ENCODE results near the gene CYP2C8.
"Not testable (repeated sequence)": the region's sequence is repeated elsewhere in the genome, so short reads cannot be mapped to it uniquely, and the experiment has no call there.

CYP2C8 gene

DNA sequence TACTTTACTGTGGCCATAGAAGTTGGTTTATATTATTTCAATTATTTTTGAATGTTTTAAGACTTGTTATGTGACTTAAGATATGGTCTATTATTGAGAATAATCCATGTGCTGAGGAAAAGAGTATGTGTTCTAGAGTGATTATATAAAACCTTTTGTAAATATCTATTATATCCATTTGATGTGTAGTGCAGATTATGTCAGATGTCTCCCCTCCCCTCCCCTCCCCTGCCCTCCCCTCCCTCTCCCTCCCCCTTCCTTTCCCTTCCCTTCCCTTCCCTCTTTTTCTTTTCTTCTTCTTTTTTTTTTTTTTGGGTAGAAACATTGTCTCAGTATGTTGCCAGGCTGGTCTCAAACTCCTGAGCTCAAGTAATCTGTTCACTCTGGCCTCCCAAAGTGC lies 8.3 kb upstream of the CYP2C8 start:
- H3K18ac ChIP-seq (ENCODE audit: low read length): no peak overlapping the region
- no peak overlapping the region for H3K4ac ChIP-seq (ENCODE audit: low read depth, low read length)
- no peak overlapping the region for H4K5ac ChIP-seq (ENCODE audit: low read length)
- no peak overlapping the region for H3K23ac ChIP-seq (ENCODE audit: low read length)
- no peak overlapping the region for H3K9ac ChIP-seq (ENCODE audit: low read length)
- H2BK15ac ChIP-seq (replicated peaks; ENCODE audit: low read depth): no peak overlapping the region
- no peaks in the 10 kb centered on the region for H3K79me1 ChIP-seq (ENCODE audit: low read length)
- no peaks in the 10 kb centered on the region for H3K4me1 ChIP-seq (ENCODE audit: control insufficient read depth, low read depth, low read length)
- no peak overlapping the region for H2BK5ac ChIP-seq (ENCODE audit: low read length)
- H3K4me2 ChIP-seq (ENCODE audit: low read length): no peak overlapping the region
- no peak overlapping the region for H3K4me3 ChIP-seq (ENCODE audit: low read length)
- no peak overlapping the region for H3K56ac ChIP-seq (ENCODE audit: low read length)
- no peaks in the 10 kb centered on the region for H3K36me3 ChIP-seq (ENCODE audit: control insufficient read depth, insufficient read depth, low read length)
- H4K8ac ChIP-seq (ENCODE audit: low read depth, low read length): no peak overlapping the region
- no peak for DNase-seq
- H3K27me3 ChIP-seq (ENCODE audit: insufficient read depth, low read length, poor library complexity): no peaks in the 10 kb centered on the region
- H3K79me2 ChIP-seq (ENCODE audit: control insufficient read depth, insufficient read depth, low read length): no peaks in the 10 kb centered on the region
- no peak overlapping the region for H3K27ac ChIP-seq (ENCODE audit: low read depth, low read length)
- H2BK120ac ChIP-seq (ENCODE audit: low read depth, low read length): no peak overlapping the region
- H2AK5ac ChIP-seq (ENCODE audit: low read length): no peak overlapping the region

DNA sequence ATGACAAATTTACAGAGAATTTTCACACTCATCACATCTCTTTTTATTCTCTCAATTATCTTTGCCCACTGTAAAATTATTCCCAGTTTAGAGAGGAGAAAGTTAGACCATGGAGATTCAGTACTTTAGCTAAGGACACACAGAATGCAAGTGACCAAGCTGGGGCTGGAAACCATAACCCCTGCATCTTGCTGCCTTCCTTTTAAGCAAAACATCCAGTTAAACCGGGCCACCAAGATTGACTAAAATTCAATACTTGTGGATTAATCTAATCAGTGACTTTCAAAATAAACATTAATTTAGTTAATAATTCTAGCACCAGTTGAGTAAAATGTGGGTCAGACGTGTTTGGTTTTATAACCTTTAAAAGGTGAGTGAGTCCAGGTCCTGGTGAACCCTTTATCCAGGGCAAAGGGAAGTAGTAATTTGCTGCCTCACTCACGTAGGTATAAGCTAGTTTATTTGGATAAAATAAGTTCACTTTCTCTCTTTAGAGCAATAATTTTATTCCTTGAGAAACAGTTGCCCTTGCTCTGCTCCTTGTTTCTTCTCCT lies 1.9 kb upstream of the CYP2C8 start:
- Histone ChIP-seq H3K23ac (ENCODE audit: low read length) (no peak overlapping the region), H3K27ac (ENCODE audit: low read depth, low read length) (no peak overlapping the region), H3K9ac (ENCODE audit: low read length) (no peak overlapping the region), H2BK120ac (ENCODE audit: low read depth, low read length) (no peak overlapping the region), H3K4me3 (ENCODE audit: low read length) (no peak overlapping the region), H3K4me1 (ENCODE audit: control insufficient read depth, low read depth, low read length) (no peaks in the 10 kb centered on the region), H3K18ac (ENCODE audit: low read length) (no peak overlapping the region), H3K36me3 (ENCODE audit: control insufficient read depth, insufficient read depth, low read length) (no peaks in the 10 kb centered on the region), H4K5ac (ENCODE audit: low read length) (no peak overlapping the region), H3K27me3 (ENCODE audit: insufficient read depth, low read length, poor library complexity) (no peaks in the 10 kb centered on the region), H2BK5ac (ENCODE audit: low read length) (no peak overlapping the region), H4K8ac (ENCODE audit: low read depth, low read length) (no peak overlapping the region), H3K79me1 (ENCODE audit: low read length) (no peaks in the 10 kb centered on the region), H2AK5ac (ENCODE audit: low read length) (no peak overlapping the region), H2BK15ac (replicated peaks; ENCODE audit: low read depth) (no peak overlapping the region), H3K4me2 (ENCODE audit: low read length) (no peak overlapping the region), H3K79me2 (ENCODE audit: control insufficient read depth, insufficient read depth, low read length) (no peaks in the 10 kb centered on the region), H3K4ac (ENCODE audit: low read depth, low read length) (no peak overlapping the region), H3K56ac (ENCODE audit: low read length) (no peak overlapping the region)
- DNase-seq: no peak
- WGBS (ENCODE audit: extremely low coverage, insufficient coverage, low lambda C conversion rate): no CpG with 5 or more reads among the region's 3 CpGs

DNA sequence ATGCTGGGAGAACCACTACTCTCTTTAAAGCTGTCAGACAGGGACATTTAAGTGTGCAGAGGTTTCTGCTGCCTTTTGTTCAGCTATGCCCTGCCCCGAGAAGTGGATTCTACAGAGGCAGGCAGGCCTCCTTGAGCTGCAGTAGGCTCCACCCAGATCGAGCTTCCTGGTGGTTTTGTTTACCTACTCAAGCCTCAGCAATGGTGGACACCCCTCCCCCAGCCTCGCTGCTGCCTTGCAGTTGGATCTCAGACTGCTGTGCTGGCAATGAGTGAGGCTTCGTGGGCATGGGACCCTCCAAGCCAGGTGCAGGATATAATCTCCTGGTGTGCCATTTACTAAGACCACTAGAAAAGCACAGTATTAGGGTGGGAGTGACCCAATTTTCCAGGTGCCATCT lies 5.2 kb downstream of the CYP2C8 start:
- not testable (repeated sequence) for H3K56ac ChIP-seq (ENCODE audit: low read length); H2AK5ac ChIP-seq (ENCODE audit: low read length); H3K23ac ChIP-seq (ENCODE audit: low read length); H2BK5ac ChIP-seq (ENCODE audit: low read length); H3K9ac ChIP-seq (ENCODE audit: low read length); H3K36me3 ChIP-seq (ENCODE audit: control insufficient read depth, insufficient read depth, low read length); DNase-seq; H3K27ac ChIP-seq (ENCODE audit: low read depth, low read length); H4K5ac ChIP-seq (ENCODE audit: low read length); H4K8ac ChIP-seq (ENCODE audit: low read depth, low read length); H3K4me3 ChIP-seq (ENCODE audit: low read length); H3K4me2 ChIP-seq (ENCODE audit: low read length); H3K79me2 ChIP-seq (ENCODE audit: control insufficient read depth, insufficient read depth, low read length); H2BK15ac ChIP-seq (replicated peaks; ENCODE audit: low read depth); H3K18ac ChIP-seq (ENCODE audit: low read length); H3K79me1 ChIP-seq (ENCODE audit: low read length); H3K4me1 ChIP-seq (ENCODE audit: control insufficient read depth, low read depth, low read length); H2BK120ac ChIP-seq (ENCODE audit: low read depth, low read length); H3K27me3 ChIP-seq (ENCODE audit: insufficient read depth, low read length, poor library complexity); H3K4ac ChIP-seq (ENCODE audit: low read depth, low read length)
- no CpG with 5 or more reads among the region's 4 CpGs for WGBS (ENCODE audit: extremely low coverage, insufficient coverage, low lambda C conversion rate)

DNA sequence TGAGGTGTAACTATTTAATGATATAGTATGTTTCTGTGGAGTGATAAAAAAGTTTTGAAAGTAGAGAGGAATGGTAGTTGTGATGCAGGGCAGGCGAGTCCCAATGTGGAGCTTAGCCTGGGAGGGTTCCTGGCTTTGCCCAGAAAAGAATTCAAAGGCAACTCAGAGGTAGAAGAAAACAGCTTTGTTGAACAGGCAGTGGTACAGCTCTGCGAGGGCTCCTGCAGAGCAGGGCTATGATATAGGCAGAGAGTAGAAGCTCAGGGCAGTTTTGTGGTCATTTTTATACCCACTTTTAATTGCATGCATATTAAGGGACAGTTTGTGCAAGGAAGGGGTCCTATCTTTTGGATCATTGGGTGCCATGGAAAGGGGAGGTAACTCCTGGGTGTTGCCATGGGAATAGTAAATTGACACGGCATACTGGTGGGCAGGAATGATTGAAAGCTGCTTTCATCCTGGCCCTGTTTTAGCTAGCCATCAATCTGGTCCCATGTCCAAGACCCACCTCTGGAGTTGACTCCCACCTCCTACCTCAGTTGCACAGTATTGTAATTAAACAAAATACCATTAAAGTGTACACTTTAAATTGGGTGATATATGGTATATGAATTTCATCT lies 12.4 kb downstream of the CYP2C8 start:
- no peak for DNase-seq
- Histone ChIP-seq H3K79me2 (ENCODE audit: control insufficient read depth, insufficient read depth, low read length) (no peaks in the 10 kb centered on the region), H3K4me2 (ENCODE audit: low read length) (no peak overlapping the region), H3K23ac (ENCODE audit: low read length) (no peak overlapping the region), H3K4me1 (ENCODE audit: control insufficient read depth, low read depth, low read length) (no peaks in the 10 kb centered on the region), H3K79me1 (ENCODE audit: low read length) (no peaks in the 10 kb centered on the region), H3K36me3 (ENCODE audit: control insufficient read depth, insufficient read depth, low read length) (no peaks in the 10 kb centered on the region), H3K4ac (ENCODE audit: low read depth, low read length) (no peak overlapping the region), H2BK15ac (replicated peaks; ENCODE audit: low read depth) (no peak overlapping the region), H2BK5ac (ENCODE audit: low read length) (no peak overlapping the region), H2AK5ac (ENCODE audit: low read length) (no peak overlapping the region), H2BK120ac (ENCODE audit: low read depth, low read length) (no peak overlapping the region), H3K27ac (ENCODE audit: low read depth, low read length) (no peak overlapping the region), H4K5ac (ENCODE audit: low read length) (no peak overlapping the region), H3K9ac (ENCODE audit: low read length) (no peak overlapping the region), H4K8ac (ENCODE audit: low read depth, low read length) (no peak overlapping the region), H3K56ac (ENCODE audit: low read length) (no peak overlapping the region), H3K4me3 (ENCODE audit: low read length) (no peak overlapping the region), H3K27me3 (ENCODE audit: insufficient read depth, low read length, poor library complexity) (peaks cover 1% of the 10 kb centered on the region), H3K18ac (ENCODE audit: low read length) (no peak overlapping the region)
- WGBS (ENCODE audit: extremely low coverage, insufficient coverage, low lambda C conversion rate): no CpG with 5 or more reads among the region's 3 CpGs

DNA sequence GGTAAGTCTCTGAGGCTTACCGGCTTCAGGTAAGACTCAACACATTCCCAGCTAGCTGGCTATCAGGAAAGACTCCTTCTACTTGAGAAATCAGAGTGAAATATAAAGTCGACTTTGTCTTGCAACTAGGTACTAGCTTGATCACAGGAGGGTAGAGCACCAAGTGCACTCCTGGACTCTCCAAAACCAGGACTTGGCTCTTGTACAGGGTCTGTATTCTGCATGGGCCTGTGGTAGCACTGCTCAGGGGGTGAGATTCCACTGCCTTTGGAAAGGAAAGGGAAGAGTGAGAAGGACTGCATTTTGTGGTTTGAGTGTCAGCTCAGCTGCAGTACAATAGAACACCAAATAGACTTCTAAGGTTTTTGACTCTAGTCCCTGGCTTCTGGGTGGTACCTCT lies 19.4 kb downstream of the CYP2C8 start:
- H3K36me3 ChIP-seq (ENCODE audit: control insufficient read depth, insufficient read depth, low read length): no peaks in the 10 kb centered on the region
- H2AK5ac ChIP-seq (ENCODE audit: low read length): no peak overlapping the region
- no peaks in the 10 kb centered on the region for H3K27me3 ChIP-seq (ENCODE audit: insufficient read depth, low read length, poor library complexity)
- WGBS (ENCODE audit: extremely low coverage, insufficient coverage, low lambda C conversion rate): no CpG with 5 or more reads among the region's 2 CpGs
- no peak overlapping the region for H3K56ac ChIP-seq (ENCODE audit: low read length)
- no peak overlapping the region for H2BK120ac ChIP-seq (ENCODE audit: low read depth, low read length)
- H3K4me3 ChIP-seq (ENCODE audit: low read length): no peak overlapping the region
- H3K4ac ChIP-seq (ENCODE audit: low read depth, low read length): no peak overlapping the region
- no peak overlapping the region for H2BK5ac ChIP-seq (ENCODE audit: low read length)
- H2BK15ac ChIP-seq (replicated peaks; ENCODE audit: low read depth): no peak overlapping the region
- H4K8ac ChIP-seq (ENCODE audit: low read depth, low read length): no peak overlapping the region
- no peak for DNase-seq
- no peaks in the 10 kb centered on the region for H3K4me1 ChIP-seq (ENCODE audit: control insufficient read depth, low read depth, low read length)
- H4K5ac ChIP-seq (ENCODE audit: low read length): no peak overlapping the region
- no peaks in the 10 kb centered on the region for H3K79me1 ChIP-seq (ENCODE audit: low read length)
- H3K27ac ChIP-seq (ENCODE audit: low read depth, low read length): no peak overlapping the region
- H3K4me2 ChIP-seq (ENCODE audit: low read length): no peak overlapping the region
- no peak overlapping the region for H3K23ac ChIP-seq (ENCODE audit: low read length)
- H3K9ac ChIP-seq (ENCODE audit: low read length): no peak overlapping the region
- no peaks in the 10 kb centered on the region for H3K79me2 ChIP-seq (ENCODE audit: control insufficient read depth, insufficient read depth, low read length)
- no peak overlapping the region for H3K18ac ChIP-seq (ENCODE audit: low read length)

DNA sequence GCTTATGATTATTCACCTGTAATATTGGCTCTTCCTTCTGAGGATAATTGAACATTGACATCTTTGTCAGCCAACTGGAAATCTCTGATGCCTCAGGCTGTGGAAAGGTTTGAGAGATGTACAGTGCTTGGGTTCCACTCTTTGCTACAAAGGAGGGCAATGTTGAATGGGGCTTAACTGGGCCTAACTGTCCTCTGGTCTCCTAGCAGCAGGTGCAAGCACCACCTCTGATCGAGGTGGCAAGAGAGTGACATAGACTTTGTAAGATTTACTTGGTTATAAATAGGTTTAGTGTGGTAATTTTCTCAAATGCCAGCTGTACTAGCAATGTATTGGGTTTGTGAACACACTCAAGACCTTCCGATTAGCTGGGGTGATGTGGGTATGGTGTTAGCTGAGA lies 21.1 kb downstream of the CYP2C8 start:
- no peaks in the 10 kb centered on the region for H3K79me1 ChIP-seq (ENCODE audit: low read length)
- H2BK5ac ChIP-seq (ENCODE audit: low read length): no peak overlapping the region
- H3K23ac ChIP-seq (ENCODE audit: low read length): no peak overlapping the region
- no peak overlapping the region for H3K56ac ChIP-seq (ENCODE audit: low read length)
- no peak overlapping the region for H3K4ac ChIP-seq (ENCODE audit: low read depth, low read length)
- no CpG with 5 or more reads among the region's 2 CpGs for WGBS (ENCODE audit: extremely low coverage, insufficient coverage, low lambda C conversion rate)
- no peaks in the 10 kb centered on the region for H3K79me2 ChIP-seq (ENCODE audit: control insufficient read depth, insufficient read depth, low read length)
- no peak overlapping the region for H3K9ac ChIP-seq (ENCODE audit: low read length)
- no peak overlapping the region for H4K5ac ChIP-seq (ENCODE audit: low read length)
- H3K4me3 ChIP-seq (ENCODE audit: low read length): no peak overlapping the region
- no peak overlapping the region for H3K4me2 ChIP-seq (ENCODE audit: low read length)
- H3K27me3 ChIP-seq (ENCODE audit: insufficient read depth, low read length, poor library complexity): no peaks in the 10 kb centered on the region
- no peak overlapping the region for H3K18ac ChIP-seq (ENCODE audit: low read length)
- H3K27ac ChIP-seq (ENCODE audit: low read depth, low read length): no peak overlapping the region
- H3K4me1 ChIP-seq (ENCODE audit: control insufficient read depth, low read depth, low read length): no peaks in the 10 kb centered on the region
- no peak for DNase-seq
- no peak overlapping the region for H4K8ac ChIP-seq (ENCODE audit: low read depth, low read length)
- H2BK120ac ChIP-seq (ENCODE audit: low read depth, low read length): no peak overlapping the region
- H2AK5ac ChIP-seq (ENCODE audit: low read length): no peak overlapping the region
- H2BK15ac ChIP-seq (replicated peaks; ENCODE audit: low read depth): no peak overlapping the region
- H3K36me3 ChIP-seq (ENCODE audit: control insufficient read depth, insufficient read depth, low read length): no peaks in the 10 kb centered on the region
